Activated B cell treated with CpG ODN at 0.5 μM for 24 hours (primary cell): ENCODE data around the gene TMEM245. TPM values are rescaled to one million over a fixed set of nuclear protein-coding genes. Genes with fewer than 3 reads are reported as not detected.

Experiments
- ATAC-seq: fragments of 200-7000 bp; cut with Tn5 transposase; one replicate; pipeline ENCODE4 v1.10.0; 2021; ENCODE audit warnings: low read depth, mild to moderate bottlenecking, moderate library complexity
- CTCF ChIA-PET: fragments of 350-600 bp; sonication (Branson Sonifier 250); formaldehyde crosslinking; loops from one replicate; lab custom pipeline; 2021; ENCODE audit warnings: antibody characterized with exemption; lab: Charles Lee
- POLR2A ChIA-PET: fragments of 350-600 bp; sonication (Branson Sonifier 250); formaldehyde crosslinking; loops from one replicate; lab custom pipeline; 2021; ENCODE audit warnings: antibody characterized with exemption; lab: Charles Lee
- DNase-seq: peaks from one replicate; pipeline ENCODE4 v3.0.0; 2022
- H3K27ac Mint-ChIP-seq: one replicate; pipeline ENCODE4 v1.8.0; 2020; ENCODE audit warnings: mixed read lengths
- H3K27me3 Mint-ChIP-seq: one replicate; pipeline ENCODE4 v1.8.0; 2021; ENCODE audit warnings: mixed read lengths
- H3K36me3 Mint-ChIP-seq: one replicate; pipeline ENCODE4 v1.8.0; 2021; ENCODE audit warnings: low read depth, mixed read lengths
- H3K4me1 Mint-ChIP-seq: one replicate; pipeline ENCODE4 v1.8.0; 2021; ENCODE audit warnings: mixed read lengths
- H3K4me3 Mint-ChIP-seq: one replicate; pipeline ENCODE4 v1.8.0; 2020; ENCODE audit warnings: mild to moderate bottlenecking, mixed read lengths
- H3K9me3 Mint-ChIP-seq: one replicate; pipeline ENCODE4 v1.8.0; 2020; ENCODE audit warnings: mixed read lengths
- intact Hi-C: fragments of 100-400 bp; cut with micrococcal nuclease; formaldehyde crosslinking; loops from one replicate; pipeline ENCODE4 v1.15.1; 2024
- total RNA-seq: library from RNA; stranded (reverse); gene quantifications from 2 replicates; pipeline ENCODE4 v1.2.3, GENCODE V29; 2022
- TF ChIP-seq, protein P1 (sequence below): fragments of 200-600 bp; IDR thresholded peaks from one replicate; pipeline ENCODE4 v1.8.0; 2022; ENCODE audit warnings: antibody characterized with exemption, mild to moderate bottlenecking

The TMEM245 gene
- total RNA-seq, 1 donor from 2014 or later: 20.6 TPM

DNA sequence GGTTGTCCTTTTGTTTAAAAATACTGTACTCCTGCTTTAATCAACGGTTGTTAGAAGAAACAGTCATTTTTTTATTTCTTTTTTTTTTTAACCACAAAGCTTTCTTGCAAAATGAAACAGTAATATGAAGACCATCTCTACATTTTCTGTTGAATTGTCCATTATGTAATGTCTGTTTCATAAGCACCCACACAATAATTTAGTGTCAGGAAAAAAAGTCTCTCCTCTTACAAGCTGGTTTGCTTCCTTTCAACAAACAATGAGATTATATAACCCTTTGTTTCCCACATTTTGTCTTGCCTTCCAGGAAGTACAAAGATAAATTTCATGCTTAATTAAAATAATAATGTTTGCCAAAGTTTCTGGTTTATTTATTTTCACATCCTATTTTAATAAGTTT, 123.1 kb downstream of the TMEM245 start:
- H3K27me3 Mint-ChIP-seq: no peaks in the 10 kb centered on the region
- no peak for DNase-seq
- H3K9me3 Mint-ChIP-seq: no peaks in the 10 kb centered on the region
- H3K36me3 Mint-ChIP-seq: no peaks in the 10 kb centered on the region
- H3K27ac Mint-ChIP-seq: no peak overlapping the region
- no peak overlapping the region for H3K4me3 Mint-ChIP-seq
- intact Hi-C loops: no loop called here
- no peak for ATAC-seq
- ChIA-PET CTCF (no interaction called here), POLR2A (no interaction called here)
- no peaks in the 10 kb centered on the region for H3K4me1 Mint-ChIP-seq
- TF ChIP-seq, protein P1, sequence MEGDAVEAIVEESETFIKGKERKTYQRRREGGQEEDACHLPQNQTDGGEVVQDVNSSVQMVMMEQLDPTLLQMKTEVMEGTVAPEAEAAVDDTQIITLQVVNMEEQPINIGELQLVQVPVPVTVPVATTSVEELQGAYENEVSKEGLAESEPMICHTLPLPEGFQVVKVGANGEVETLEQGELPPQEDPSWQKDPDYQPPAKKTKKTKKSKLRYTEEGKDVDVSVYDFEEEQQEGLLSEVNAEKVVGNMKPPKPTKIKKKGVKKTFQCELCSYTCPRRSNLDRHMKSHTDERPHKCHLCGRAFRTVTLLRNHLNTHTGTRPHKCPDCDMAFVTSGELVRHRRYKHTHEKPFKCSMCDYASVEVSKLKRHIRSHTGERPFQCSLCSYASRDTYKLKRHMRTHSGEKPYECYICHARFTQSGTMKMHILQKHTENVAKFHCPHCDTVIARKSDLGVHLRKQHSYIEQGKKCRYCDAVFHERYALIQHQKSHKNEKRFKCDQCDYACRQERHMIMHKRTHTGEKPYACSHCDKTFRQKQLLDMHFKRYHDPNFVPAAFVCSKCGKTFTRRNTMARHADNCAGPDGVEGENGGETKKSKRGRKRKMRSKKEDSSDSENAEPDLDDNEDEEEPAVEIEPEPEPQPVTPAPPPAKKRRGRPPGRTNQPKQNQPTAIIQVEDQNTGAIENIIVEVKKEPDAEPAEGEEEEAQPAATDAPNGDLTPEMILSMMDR: no peak

DNA sequence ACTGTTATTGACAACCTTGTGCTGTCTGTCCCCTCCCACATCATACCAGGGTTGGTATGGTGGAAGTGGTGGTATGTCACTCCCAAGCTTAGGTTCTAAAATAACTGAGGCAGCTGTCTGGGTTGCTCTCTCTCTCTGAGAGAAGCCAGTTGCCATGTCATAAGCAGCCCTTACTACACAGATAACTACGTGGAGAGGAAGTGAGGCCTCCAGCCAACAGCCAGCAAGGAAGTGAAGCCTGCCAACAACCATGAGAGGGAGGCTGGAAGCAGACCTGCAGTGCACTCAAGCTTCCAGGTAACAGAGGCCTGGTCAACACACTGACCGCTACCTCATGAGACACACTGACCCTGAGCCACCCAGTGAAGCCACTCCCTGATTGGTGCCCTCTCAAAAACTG, 125.1 kb downstream of the TMEM245 start:
- no peak for DNase-seq
- ATAC-seq: no peak
- CTCF ChIA-PET: no interaction called here
- H3K27me3 Mint-ChIP-seq: no peaks in the 10 kb centered on the region
- TF ChIP-seq, protein P1: no peak
- no peak overlapping the region for H3K4me3 Mint-ChIP-seq
- no peaks in the 10 kb centered on the region for H3K4me1 Mint-ChIP-seq
- POLR2A ChIA-PET: no interaction called here
- no peak overlapping the region for H3K27ac Mint-ChIP-seq
- H3K9me3 Mint-ChIP-seq: no peaks in the 10 kb centered on the region
- H3K36me3 Mint-ChIP-seq: no peaks in the 10 kb centered on the region
- intact Hi-C loops: no loop called here

DNA sequence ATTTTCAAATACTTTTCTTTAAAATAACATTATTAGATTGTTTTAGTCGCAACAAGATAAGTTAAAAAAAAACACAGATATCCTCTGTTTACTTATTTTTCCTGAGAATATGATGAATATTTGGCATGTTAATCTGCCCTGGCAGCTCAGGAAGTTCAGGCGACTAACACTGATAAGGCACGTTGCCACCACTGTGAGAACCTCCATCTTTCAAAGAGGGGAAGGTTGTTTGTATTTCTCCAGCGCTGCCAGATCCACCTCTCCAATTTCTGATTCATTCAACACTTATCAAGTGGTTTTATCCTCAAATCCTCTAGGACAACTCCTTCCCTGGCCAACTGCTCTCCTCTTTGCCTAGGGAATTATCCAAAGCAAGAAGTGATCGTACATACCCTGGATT, 128.3 kb downstream of the TMEM245 start:
- H3K9me3 Mint-ChIP-seq: no peaks in the 10 kb centered on the region
- TF ChIP-seq, protein P1: no peak
- H3K27me3 Mint-ChIP-seq: no peaks in the 10 kb centered on the region
- H3K4me1 Mint-ChIP-seq: no peaks in the 10 kb centered on the region
- ChIA-PET CTCF (no interaction called here), POLR2A (no interaction called here)
- intact Hi-C loops: no loop called here
- ATAC-seq: no peak
- no peak for DNase-seq
- H3K4me3 Mint-ChIP-seq: no peak overlapping the region
- H3K36me3 Mint-ChIP-seq: no peaks in the 10 kb centered on the region
- no peak overlapping the region for H3K27ac Mint-ChIP-seq

DNA sequence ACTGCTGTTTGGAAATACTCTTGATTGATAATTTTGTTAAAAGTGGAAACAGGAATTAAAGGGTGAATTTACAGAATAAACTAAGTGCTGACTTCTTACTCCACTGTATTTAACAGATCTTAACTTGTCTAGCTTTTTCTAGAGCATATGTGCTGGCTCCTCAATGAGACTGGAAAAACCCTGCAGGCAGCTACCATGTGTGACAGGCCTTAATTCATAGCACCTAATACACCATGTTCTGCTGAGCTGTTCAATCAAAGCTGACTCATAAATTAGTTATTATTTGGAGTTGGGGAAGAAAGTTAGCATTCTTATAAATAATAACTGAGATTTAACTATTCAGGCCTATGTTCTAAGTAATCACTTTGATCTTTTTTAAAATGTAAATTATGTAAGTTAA, 135.9 kb downstream of the TMEM245 start:
- intact Hi-C loops: no loop called here
- Mint-ChIP-seq H3K27me3 (no peaks in the 10 kb centered on the region), H3K36me3 (no peaks in the 10 kb centered on the region), H3K9me3 (no peaks in the 10 kb centered on the region), H3K27ac (no peak overlapping the region), H3K4me3 (no peak overlapping the region), H3K4me1 (no peaks in the 10 kb centered on the region)
- DNase-seq (no peak), ATAC-seq (no peak)
- TF ChIP-seq, protein P1: no peak
- ChIA-PET POLR2A (no interaction called here), CTCF (interaction anchor here (1.6 kb wide), 1 partner anchor 30 kb away, joined by 3 read pairs; no protein-coding TSS in a partner anchor)

DNA sequence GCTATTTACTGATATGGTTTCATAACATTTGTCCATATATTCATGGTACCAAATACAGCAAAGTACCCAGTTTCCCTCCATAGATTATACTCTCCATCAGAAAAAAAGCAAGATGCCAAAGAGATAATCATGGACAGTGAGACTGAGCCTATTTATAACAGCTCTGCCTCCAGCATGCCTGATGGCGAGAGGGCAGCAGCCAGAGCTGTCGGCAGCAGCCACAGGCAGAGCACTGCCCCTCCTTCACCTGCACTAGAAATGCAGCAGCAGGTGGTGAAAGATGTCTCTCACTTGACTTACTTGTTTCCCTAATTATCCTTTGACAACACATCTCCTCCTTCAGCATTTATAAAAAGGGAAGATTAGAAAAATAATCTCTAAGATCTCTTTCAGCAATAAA, 138.9 kb downstream of the TMEM245 start:
- Mint-ChIP-seq H3K9me3 (no peaks in the 10 kb centered on the region), H3K27me3 (no peaks in the 10 kb centered on the region), H3K36me3 (no peaks in the 10 kb centered on the region), H3K4me1 (no peaks in the 10 kb centered on the region), H3K4me3 (no peak overlapping the region), H3K27ac (no peak overlapping the region)
- ChIA-PET POLR2A (no interaction called here), CTCF (no interaction called here)
- TF ChIP-seq, protein P1: no peak
- ATAC-seq (no peak), DNase-seq (no peak)
- intact Hi-C loops: no loop called here
